ENCODE data around the gene AKAP6.

The AKAP6 gene

GRCh38 chr14:32546246-32546645 is 217.1 kb downstream of the AKAP6 start:
- no peak for DNase-seq (ENCODE audit: low read depth)
- H3K4me3 ChIP-seq (ENCODE audit: low read depth, low read length), result no peak overlapping the region
- in situ Hi-C loops (cut with HindIII; ENCODE audit: low sequenced_read_pairs), result no loop called here
- no peak for TF ChIP-seq CTCF (IDR thresholded peaks at IDR 0.05; ENCODE audit: low read depth, low read length, missing control alignments)

GRCh38 chr14:32552766-32553165 is 223.7 kb downstream of the AKAP6 start:
- TF ChIP-seq CTCF (IDR thresholded peaks at IDR 0.05; ENCODE audit: low read depth, low read length, missing control alignments), result no peak
- in situ Hi-C loops (cut with HindIII; ENCODE audit: low sequenced_read_pairs), result no loop called here
- DNase-seq (ENCODE audit: low read depth), result no peak
- H3K4me3 ChIP-seq (ENCODE audit: low read depth, low read length), result no peak overlapping the region

GRCh38 chr14:32559048-32559447 is 229.9 kb downstream of the AKAP6 start:
- TF ChIP-seq CTCF (IDR thresholded peaks at IDR 0.05; ENCODE audit: low read depth, low read length, missing control alignments), result no peak
- no peak for DNase-seq (ENCODE audit: low read depth)
- H3K4me3 ChIP-seq (ENCODE audit: low read depth, low read length), result no peak overlapping the region
- in situ Hi-C loops (cut with HindIII; ENCODE audit: low sequenced_read_pairs), result no loop called here

- H3K4me3 ChIP-seq (ENCODE audit: low read depth, low read length), result no peak overlapping the region
- DNase-seq (ENCODE audit: low read depth), result no peak
- no peak for TF ChIP-seq CTCF (IDR thresholded peaks at IDR 0.05; ENCODE audit: low read depth, low read length, missing control alignments)
- in situ Hi-C loops (cut with HindIII; ENCODE audit: low sequenced_read_pairs), result no loop called here
These were observed 230.5 kb downstream of the AKAP6 start for GRCh38 chr14:32559590-32559989.

- no peak overlapping the region for H3K4me3 ChIP-seq (ENCODE audit: low read depth, low read length)
- TF ChIP-seq CTCF (IDR thresholded peaks at IDR 0.05; ENCODE audit: low read depth, low read length, missing control alignments), result peak; percentile 88
- in situ Hi-C loops (cut with HindIII; ENCODE audit: low sequenced_read_pairs), result no loop called here
- DNase-seq (ENCODE audit: low read depth), result peak; percentile 73
These were observed 231.2 kb downstream of the AKAP6 start for GRCh38 chr14:32560209-32560857.

GRCh38 chr14:32561520-32561919 is 232.4 kb downstream of the AKAP6 start:
- H3K4me3 ChIP-seq (ENCODE audit: low read depth, low read length), result no peak overlapping the region
- DNase-seq (ENCODE audit: low read depth), result no peak
- in situ Hi-C loops (cut with HindIII; ENCODE audit: low sequenced_read_pairs), result no loop called here
- no peak for TF ChIP-seq CTCF (IDR thresholded peaks at IDR 0.05; ENCODE audit: low read depth, low read length, missing control alignments)
